Fibroblast of villous mesenchyme (primary cell): ENCODE data around the gene KIF21B. TPM values are rescaled to one million over a fixed set of nuclear protein-coding genes. Genes with fewer than 3 reads are reported as not detected.
A peak's percentile ranks its signal among the peaks of the same experiment; 100 is the strongest.

Source experiments
- DNase-seq: peaks from one replicate; pipeline ENCODE4 v3.0.0-alpha.2; 2010; ENCODE audit warnings: low read depth
- H3K4me3 ChIP-seq: 2 replicates; pipeline ENCODE4 v1.5.1; 2011; ENCODE audit warnings: low read depth, mild to moderate bottlenecking, low read length
- CTCF ChIP-seq: IDR thresholded peaks from 2 replicates; pipeline ENCODE4 v1.5.1; 2012; ENCODE audit warnings: low read depth, mild to moderate bottlenecking, low read length; ENCODE audit not compliant: insufficient read depth
- total RNA-seq: library from RNA; depleted of rRNA; stranded (reverse); fragments of >200 nt; gene quantifications from 2 replicates; pipeline ENCODE4 v1.2.3, GENCODE V29; 2012

The KIF21B gene
- total RNA-seq, 1 donor: under 0.01 TPM

GRCh38 chr1:201026836-201027235 lies 3.3 kb upstream of the KIF21B start:
- TF ChIP-seq CTCF: no peak
- no peak for DNase-seq
- H3K4me3 ChIP-seq: no peak overlapping the region

- DNase-seq: no peak
- H3K4me3 ChIP-seq: no peak overlapping the region
- TF ChIP-seq CTCF: no peak
Observed at GRCh38 chr1:201026234-201026633, 2.7 kb upstream of the KIF21B start.

- no peak for DNase-seq
- H3K4me3 ChIP-seq: no peak overlapping the region
- peak; percentile 47 for TF ChIP-seq CTCF
Observed at GRCh38 chr1:201025571-201026002, 2.1 kb upstream of the KIF21B start.

GRCh38 chr1:201024625-201024998 lies 1.1 kb upstream of the KIF21B start:
- DNase-seq: no peak
- no peak overlapping the region for H3K4me3 ChIP-seq
- TF ChIP-seq CTCF: no peak

- H3K4me3 ChIP-seq: no peak overlapping the region
- TF ChIP-seq CTCF: no peak
- DNase-seq: no peak
Observed at GRCh38 chr1:201023920-201024624, 558 bp upstream of the KIF21B start.

GRCh38 chr1:201022820-201023516 lies 546 bp downstream of the KIF21B start:
- TF ChIP-seq CTCF: no peak
- H3K4me3 ChIP-seq: peak overlapping the region; percentile 60
- no peak for DNase-seq
